T-helper 9 cell (primary cell): ENCODE results near the gene MICAL3.

Source experiments
- DNase-seq: peaks from one replicate; pipeline ENCODE4 v3.0.0-alpha.2; 2020

Gene MICAL3

GRCh38 chr22:17808693-17809403 is 215.5 kb downstream of the MICAL3 start:
- DNase-seq: no peak

GRCh38 chr22:17807578-17808410 is 216.6 kb downstream of the MICAL3 start:
- DNase-seq: no peak

- DNase-seq: no peak
These were observed 217.3 kb downstream of the MICAL3 start for GRCh38 chr22:17807086-17807485.

- no peak for DNase-seq
These were observed 217.9 kb downstream of the MICAL3 start for GRCh38 chr22:17806437-17806836.

GRCh38 chr22:17804331-17805080 is 219.9 kb downstream of the MICAL3 start:
- DNase-seq: no peak

- DNase-seq: no peak
These were observed 220.6 kb downstream of the MICAL3 start for GRCh38 chr22:17803609-17804270.

- DNase-seq: no peak
These were observed 221.5 kb downstream of the MICAL3 start for GRCh38 chr22:17802822-17803221.

- DNase-seq: no peak
These were observed 221.9 kb downstream of the MICAL3 start for GRCh38 chr22:17802411-17802810.

- no peak for DNase-seq
These were observed 226.4 kb downstream of the MICAL3 start for GRCh38 chr22:17797721-17798559.

- DNase-seq: no peak
These were observed 227.7 kb downstream of the MICAL3 start for GRCh38 chr22:17796695-17797094.

GRCh38 chr22:17795661-17796548 is 228.5 kb downstream of the MICAL3 start:
- no peak for DNase-seq

GRCh38 chr22:17794726-17795542 is 229.4 kb downstream of the MICAL3 start:
- no peak for DNase-seq

GRCh38 chr22:17792854-17793434 is 231.4 kb downstream of the MICAL3 start:
- no peak for DNase-seq

- no peak for DNase-seq
These were observed 232.1 kb downstream of the MICAL3 start for GRCh38 chr22:17792299-17792698.

GRCh38 chr22:17791196-17791595 is 233.2 kb downstream of the MICAL3 start:
- DNase-seq: no peak

- DNase-seq: no peak
These were observed 234.8 kb downstream of the MICAL3 start for GRCh38 chr22:17789379-17790200.

- DNase-seq: no peak
These were observed 235.6 kb downstream of the MICAL3 start for GRCh38 chr22:17788528-17789378.
